Measurements from ENCODE around the gene CDC42EP5.
A peak's percentile ranks its signal among the peaks of the same experiment; 100 is the strongest.

Gene CDC42EP5

GRCh38 chr19:54462047-54462654, 10.9 kb downstream of the CDC42EP5 start:
- no peak for DNase-seq (ENCODE audit: low spot score)

- DNase-seq (ENCODE audit: low spot score), result no peak
These were observed 11.5 kb downstream of the CDC42EP5 start for GRCh38 chr19:54461613-54462012.

- no peak for DNase-seq (ENCODE audit: low spot score)
These were observed 11.9 kb downstream of the CDC42EP5 start for GRCh38 chr19:54461210-54461609.

GRCh38 chr19:54460230-54461005, 12.7 kb downstream of the CDC42EP5 start:
- no peak for DNase-seq (ENCODE audit: low spot score)

GRCh38 chr19:54459282-54460229, 13.5 kb downstream of the CDC42EP5 start:
- DNase-seq (ENCODE audit: low spot score), result no peak

- no peak for DNase-seq (ENCODE audit: low spot score)
These were observed 14.3 kb downstream of the CDC42EP5 start for GRCh38 chr19:54458648-54459281.

- no peak for DNase-seq (ENCODE audit: low spot score)
These were observed 15.1 kb downstream of the CDC42EP5 start for GRCh38 chr19:54457773-54458647.

- DNase-seq (ENCODE audit: low spot score), result no peak
These were observed 16.4 kb downstream of the CDC42EP5 start for GRCh38 chr19:54456423-54457373.

- DNase-seq (ENCODE audit: low spot score), result no peak
These were observed 17.2 kb downstream of the CDC42EP5 start for GRCh38 chr19:54455786-54456422.

- DNase-seq (ENCODE audit: low spot score), result no peak
These were observed 18.1 kb downstream of the CDC42EP5 start for GRCh38 chr19:54454781-54455675.

GRCh38 chr19:54453921-54454780, 18.9 kb downstream of the CDC42EP5 start:
- DNase-seq (ENCODE audit: low spot score), result no peak

- DNase-seq (ENCODE audit: low spot score), result no peak
These were observed 20.5 kb downstream of the CDC42EP5 start for GRCh38 chr19:54452626-54453025.

- no peak for DNase-seq (ENCODE audit: low spot score)
These were observed 21.1 kb downstream of the CDC42EP5 start for GRCh38 chr19:54451997-54452396.

GRCh38 chr19:54451331-54451871, 21.7 kb downstream of the CDC42EP5 start:
- DNase-seq (ENCODE audit: low spot score), result peak; percentile 66

GRCh38 chr19:54449701-54450069, 23.4 kb downstream of the CDC42EP5 start:
- no peak for DNase-seq (ENCODE audit: low spot score)

GRCh38 chr19:54448774-54449700, 24.1 kb downstream of the CDC42EP5 start, which contains the start of gene LENG8:
TSS of gene LENG8 (plus strand) at chr19:54449199. CDS start at chr19:54451345, 2,146 bp downstream.
- DNase-seq (ENCODE audit: low spot score), result peak; percentile 99

Measured in kidney tubule cell (primary cell).